ENCODE results near the gene TBRG4.
"Not testable (repeated sequence)": the region's sequence is repeated elsewhere in the genome, so short reads cannot be mapped to it uniquely, and the experiment has no call there.

The TBRG4 gene

GRCh38 chr7:45111298-45112223, at the start of gene TBRG4:
Gene TBRG4 (minus strand): TSS chr7:45111697. CDS start chr7:45109237, 2,460 bp downstream.
- peak; percentile 91 for DNase-seq (ENCODE audit: low read depth)

DNA sequence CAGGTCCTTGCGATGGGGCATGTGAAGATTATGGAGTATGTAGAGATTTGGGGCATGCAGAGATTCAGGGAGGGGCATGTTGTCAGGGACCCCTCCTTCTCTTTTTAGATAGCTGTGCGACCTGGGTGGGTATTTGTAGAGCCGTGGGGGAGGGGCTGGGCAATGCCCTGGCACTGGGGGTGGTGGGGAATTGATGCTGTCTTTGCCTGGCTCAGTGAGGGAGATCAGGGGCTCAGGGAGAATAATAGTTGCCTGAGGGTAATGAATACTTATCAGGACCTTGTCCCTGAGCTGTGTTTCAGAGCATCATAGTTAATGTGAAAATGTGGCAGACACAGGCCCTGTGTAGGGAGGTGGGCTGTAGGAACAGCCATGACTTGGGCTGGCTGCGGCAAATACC, 49.6 kb upstream of the TBRG4 start:
- DNase-seq (ENCODE audit: low read depth): no peak

GRCh38 chr7:45160417-45160881, 49.0 kb upstream of the TBRG4 start:
- DNase-seq (ENCODE audit: low read depth): no peak

DNA sequence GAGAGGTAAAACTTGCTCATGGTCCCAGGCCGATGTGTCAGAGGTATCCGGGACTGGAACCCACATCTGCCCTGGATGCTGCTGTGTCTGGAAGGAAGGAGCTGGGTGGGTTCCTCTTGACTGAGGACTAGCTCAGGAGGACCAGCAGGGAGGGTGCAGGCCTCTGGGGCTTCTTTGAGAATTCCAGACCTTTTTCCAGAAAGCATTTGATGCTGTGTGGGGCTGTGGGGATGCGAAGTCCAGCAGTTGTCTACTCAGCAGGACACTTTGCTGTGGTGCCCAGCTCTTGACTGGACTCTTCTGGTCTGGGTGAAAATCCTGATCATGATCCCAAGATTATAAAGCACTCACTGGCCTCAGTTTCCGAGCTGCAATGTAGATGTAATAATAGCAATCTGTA, 47.8 kb upstream of the TBRG4 start:
- DNase-seq (ENCODE audit: low read depth): no peak

GRCh38 chr7:45158471-45158870, 47.0 kb upstream of the TBRG4 start:
- no peak for DNase-seq (ENCODE audit: low read depth)

DNA sequence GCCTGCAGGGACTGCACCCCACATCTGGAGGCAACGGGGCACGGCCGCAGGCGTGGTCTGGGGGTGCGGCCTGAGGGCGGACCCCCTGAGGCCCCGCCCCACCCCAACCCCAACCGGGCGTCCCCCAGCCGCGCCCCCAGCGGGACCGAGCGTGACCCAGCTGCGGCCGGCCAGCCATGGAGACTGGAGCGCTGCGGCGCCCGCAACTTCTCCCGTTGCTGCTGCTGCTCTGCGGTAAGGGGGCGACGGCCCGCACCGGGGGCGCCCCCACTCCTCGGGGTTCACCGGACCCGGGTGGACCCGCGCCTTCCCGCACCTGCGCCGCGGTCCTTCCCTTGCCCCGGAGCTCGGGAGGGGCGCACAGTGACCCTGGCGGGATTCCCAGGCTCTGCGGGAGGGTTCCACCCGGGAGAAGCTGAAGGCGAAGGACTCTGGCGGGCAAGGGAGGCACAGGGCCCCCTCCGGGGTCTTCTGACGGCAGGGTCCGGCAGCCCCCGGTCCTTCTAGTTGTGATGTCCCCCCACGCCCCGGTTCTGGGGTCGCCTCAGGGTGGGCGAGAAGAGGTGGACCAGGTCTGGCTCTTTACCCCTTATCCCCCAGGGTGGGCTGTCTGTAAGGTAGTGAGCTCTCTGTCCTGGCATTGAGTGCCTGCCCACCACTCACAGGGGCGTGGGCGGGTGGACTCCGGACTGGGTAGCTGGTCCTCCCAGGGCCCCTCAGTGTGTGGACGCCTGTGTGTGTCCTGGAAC, 46.3 kb upstream of the TBRG4 start, which contains the start of gene RAMP3:
TSS of gene RAMP3 (plus strand) at position 139 of the 749 bp plus-strand sequence. CDS start at position 177, 38 bp downstream.
- DNase-seq (ENCODE audit: low read depth): no peak

DNA sequence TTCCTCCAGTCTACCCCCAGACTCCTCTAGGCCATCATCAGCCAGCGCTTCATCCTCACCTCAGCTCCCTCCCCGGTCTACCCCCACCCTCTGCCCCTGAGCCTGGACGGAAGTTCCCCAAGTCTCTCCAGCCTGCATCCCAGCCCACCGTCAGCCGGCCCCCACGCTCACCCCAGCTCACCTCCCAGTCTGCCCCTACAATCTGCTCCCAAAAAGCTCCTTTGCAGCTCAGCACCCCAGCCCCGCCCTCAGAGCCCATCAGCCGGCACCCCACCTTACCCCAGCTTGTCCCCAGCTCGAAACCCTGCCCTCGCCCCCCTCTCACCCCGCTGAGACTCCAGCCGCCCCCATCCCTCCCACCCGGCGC, 45.8 kb upstream of the TBRG4 start:
- DNase-seq (ENCODE audit: low read depth): no peak

GRCh38 chr7:45156516-45157272, 45.2 kb upstream of the TBRG4 start:
- DNase-seq (ENCODE audit: low read depth): no peak

DNA sequence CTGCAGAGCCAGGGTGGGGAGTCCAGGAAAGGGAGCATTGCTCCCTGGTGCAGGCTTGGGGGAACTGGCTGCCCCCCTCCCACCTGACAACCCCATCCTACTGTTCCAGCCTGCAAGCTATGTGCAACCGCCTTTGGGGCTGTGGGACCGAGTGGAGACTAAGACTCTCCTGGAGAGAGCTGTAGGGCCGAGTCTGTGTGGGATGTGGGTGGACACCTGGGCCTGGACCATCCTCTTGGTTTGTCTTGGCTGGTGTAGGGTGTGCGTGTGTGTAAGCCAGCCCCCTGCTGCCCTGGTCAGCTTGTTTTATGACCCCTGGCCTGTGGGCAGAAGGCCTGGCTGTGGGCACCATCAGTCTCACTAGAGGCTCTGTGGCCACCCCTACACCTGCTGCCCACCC, 44.4 kb upstream of the TBRG4 start:
- no peak for DNase-seq (ENCODE audit: low read depth)

DNA sequence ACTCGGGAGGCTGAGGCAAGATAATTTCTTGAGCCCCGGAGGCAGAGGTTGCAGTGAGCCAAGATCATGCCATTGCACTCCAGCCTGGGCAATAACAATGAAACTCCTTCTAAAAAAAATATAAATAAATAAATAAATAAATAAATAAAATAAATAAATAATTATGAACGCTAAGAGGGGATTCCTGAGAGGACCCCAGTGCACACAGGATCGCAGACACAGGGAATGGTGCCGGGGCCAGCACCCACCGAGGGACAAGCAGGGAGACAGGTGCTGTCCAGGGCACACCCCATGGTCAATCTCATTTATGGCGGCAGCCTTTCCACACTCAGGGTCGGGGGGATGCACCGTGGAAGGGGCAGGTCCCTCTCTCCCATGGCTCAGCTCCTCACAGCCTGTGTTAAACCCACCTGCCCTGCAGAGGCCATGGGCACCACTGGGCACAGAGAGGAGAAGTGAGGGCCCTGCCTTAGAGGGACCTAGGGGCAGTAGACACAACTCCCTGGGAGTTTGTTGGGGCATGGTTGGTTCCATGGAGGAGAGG, 43.9 kb upstream of the TBRG4 start:
- DNase-seq (ENCODE audit: low read depth): no peak

- DNase-seq (ENCODE audit: low read depth): not testable (repeated sequence)
Observed at GRCh38 chr7:45153861-45154260, 42.4 kb upstream of the TBRG4 start.

GRCh38 chr7:45153233-45153632, 41.7 kb upstream of the TBRG4 start:
- DNase-seq (ENCODE audit: low read depth): no peak

DNA sequence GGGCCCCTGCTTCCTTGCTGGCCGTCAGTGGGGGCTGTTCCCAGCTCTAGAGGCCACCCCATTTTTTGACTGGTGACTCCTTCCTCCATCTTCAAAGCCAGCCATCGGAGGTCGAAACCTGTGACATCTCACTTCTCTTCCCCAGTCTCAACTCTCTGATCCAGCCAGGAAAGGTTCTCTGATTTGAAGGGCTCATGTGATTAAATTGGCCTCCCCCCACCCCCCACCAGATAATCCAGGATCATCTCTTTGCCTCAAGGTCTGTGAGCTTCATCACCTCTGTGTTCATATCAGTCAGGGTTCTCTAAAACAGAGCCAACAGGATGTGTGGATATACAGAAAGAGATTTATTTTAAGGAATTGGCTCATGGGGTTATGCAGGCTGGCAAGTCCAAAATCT, 40.5 kb upstream of the TBRG4 start:
- DNase-seq (ENCODE audit: low read depth): no peak

- no peak for DNase-seq (ENCODE audit: low read depth)
Observed at GRCh38 chr7:45151131-45151684, 39.7 kb upstream of the TBRG4 start.

GRCh38 chr7:45150199-45150598, 38.7 kb upstream of the TBRG4 start:
- no peak for DNase-seq (ENCODE audit: low read depth)

- no peak for DNase-seq (ENCODE audit: low read depth)
Observed at GRCh38 chr7:45149606-45150005, 38.1 kb upstream of the TBRG4 start.

- DNase-seq (ENCODE audit: low read depth): no peak
Observed at GRCh38 chr7:45148653-45148973, 37.1 kb upstream of the TBRG4 start.

GRCh38 chr7:45147858-45148652, 36.6 kb upstream of the TBRG4 start:
- peak; percentile 13 for DNase-seq (ENCODE audit: low read depth)

DNA sequence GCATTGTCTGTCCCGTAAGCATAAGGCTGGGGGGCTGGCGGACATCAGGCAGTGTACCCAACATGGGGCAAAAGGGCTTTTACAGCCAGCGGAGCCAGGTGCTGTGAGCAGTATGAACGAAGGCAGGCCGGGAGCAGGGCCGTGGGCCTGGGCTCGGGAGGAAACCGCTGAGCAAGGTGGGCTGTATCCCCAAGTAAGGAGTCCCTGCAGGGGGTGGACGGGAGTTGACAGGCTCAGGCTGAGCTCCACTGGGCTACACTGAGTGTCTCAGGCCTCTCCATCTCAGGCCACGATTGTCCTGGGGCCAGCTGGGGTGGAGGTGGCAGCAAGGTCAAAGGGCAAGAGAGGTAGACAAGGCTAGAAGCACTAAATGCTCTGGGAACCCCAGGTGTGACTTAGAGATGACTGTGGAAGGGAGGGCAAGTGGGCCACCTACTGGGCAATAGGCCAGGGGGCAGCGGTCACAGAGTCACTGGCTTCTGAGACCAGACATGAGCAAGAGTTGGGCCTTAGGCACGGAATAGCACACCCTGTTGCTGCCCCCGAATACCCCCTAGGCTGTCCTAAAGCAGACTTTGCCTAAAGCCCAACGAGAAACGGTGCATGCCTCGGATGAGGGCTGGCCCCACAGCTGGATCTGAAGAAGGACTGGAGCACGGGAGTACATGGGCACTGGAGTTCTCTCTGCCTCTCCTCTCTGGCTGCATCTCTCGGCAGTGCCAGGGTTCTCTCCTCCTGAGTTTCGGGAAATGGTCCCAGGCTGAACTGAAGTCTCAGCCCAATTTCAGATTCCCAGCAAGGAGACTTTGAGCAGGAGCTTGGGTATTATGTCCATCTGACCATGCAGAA, 35.3 kb upstream of the TBRG4 start:
- DNase-seq (ENCODE audit: low read depth): no peak

- DNase-seq (ENCODE audit: low read depth): no peak
Observed at GRCh38 chr7:45145881-45146280, 34.4 kb upstream of the TBRG4 start.

Measured in amniotic epithelial cell (primary cell).